Measurements from ENCODE around the gene DNAJC17.

Gene DNAJC17

DNA sequence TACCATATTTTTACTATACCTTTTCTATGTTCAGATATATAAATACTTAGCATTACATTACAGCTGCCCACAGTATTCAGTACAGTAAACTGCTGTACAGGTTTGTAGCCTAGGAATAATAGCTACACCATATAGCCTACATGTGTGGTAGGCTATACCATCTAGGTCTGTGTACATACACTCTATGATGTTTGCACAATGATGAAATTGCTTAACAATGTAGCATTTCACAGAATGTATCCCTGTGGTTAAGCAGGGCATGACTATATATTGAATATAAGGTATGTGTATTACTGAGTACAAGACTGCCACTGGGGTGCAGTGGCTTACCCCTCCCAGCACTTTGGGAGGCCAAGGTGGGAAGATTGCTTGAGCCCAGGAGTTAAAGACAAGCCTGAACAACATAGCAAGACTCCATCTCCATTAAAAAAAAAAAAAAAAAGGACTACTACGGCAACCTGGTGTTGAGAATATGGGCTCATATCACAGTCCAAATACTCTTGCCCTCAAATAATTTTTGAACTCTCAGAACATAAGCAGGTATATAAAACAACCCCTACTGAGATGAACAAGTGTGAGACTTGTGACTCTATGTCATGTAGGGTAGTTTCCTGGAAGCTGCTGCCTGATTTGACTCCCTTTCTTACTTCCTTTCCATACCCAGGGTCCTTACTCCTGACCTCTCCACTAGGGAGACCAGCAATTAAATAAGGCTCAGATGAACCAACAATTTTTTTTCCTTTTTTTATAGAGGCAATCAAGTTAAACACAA, 16.5 kb upstream of the DNAJC17 start:
- DNase-seq (ENCODE audit: extremely low read depth, low read depth) = no peak
- H3K4me3 ChIP-seq (replicated peaks; ENCODE audit: low read depth, low read length) = no peak overlapping the region
- TF ChIP-seq CTCF (IDR thresholded peaks at IDR 0.05; ENCODE audit: low read depth, low read length, missing control alignments) = no peak

GRCh38 chr15:40821195-40821594, 13.9 kb upstream of the DNAJC17 start:
- no peak overlapping the region for H3K4me3 ChIP-seq (replicated peaks; ENCODE audit: low read depth, low read length)
- no peak for DNase-seq (ENCODE audit: extremely low read depth, low read depth)
- no peak for TF ChIP-seq CTCF (IDR thresholded peaks at IDR 0.05; ENCODE audit: low read depth, low read length, missing control alignments)

DNA sequence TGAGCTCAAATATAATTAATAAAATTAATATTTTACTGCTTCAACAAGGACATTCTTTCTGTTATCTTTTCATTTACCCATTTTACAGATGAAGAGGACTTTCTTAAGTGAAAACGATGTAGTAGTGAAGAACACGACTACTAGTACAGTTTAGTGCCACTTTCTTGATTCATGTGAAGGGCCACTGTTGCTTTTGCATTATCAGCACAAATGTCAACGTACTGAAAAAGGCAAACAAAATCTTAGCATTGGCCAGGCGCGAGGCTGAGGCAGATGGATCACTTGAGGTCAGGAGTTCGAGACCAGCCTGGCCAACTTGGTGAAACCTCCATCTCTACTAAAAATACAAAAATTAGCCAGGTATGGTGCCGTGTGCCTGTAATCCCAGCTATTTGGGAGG, 11.8 kb upstream of the DNAJC17 start:
- TF ChIP-seq CTCF (IDR thresholded peaks at IDR 0.05; ENCODE audit: low read depth, low read length, missing control alignments) = no peak
- DNase-seq (ENCODE audit: extremely low read depth, low read depth) = no peak
- no peak overlapping the region for H3K4me3 ChIP-seq (replicated peaks; ENCODE audit: low read depth, low read length)

DNA sequence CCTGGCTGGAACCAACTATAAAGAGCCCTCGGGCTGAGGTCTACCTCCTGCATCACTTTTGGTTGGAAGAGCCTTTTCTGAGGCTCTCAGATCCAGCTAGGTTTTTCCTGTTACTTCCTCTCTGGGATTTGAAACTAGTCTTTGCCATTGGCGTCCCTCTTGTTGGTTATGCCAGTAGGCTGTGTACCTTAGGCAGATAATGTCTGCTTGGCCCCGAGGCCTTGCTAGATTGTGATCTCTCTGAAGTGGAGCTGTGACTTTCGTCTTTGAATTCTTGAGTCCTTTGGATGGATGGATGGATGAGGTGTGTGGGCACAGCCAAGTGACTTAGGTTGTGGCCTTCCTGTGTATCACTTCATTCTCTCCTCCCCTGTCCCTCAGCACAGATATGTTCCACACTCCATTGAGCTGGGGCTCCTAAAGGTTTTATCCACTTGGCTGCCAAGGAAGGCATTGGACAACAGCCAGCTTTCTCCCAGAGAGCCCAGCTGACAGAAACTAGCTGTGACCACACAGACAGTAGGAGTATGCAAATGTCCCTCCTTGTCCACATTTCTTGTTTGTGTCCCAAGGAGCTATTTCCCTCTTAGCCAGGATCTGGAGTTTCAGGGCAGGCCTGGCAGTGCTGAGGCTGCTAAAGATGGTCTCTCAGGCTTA, 7.9 kb upstream of the DNAJC17 start:
- no peak overlapping the region for H3K4me3 ChIP-seq (replicated peaks; ENCODE audit: low read depth, low read length)
- no peak for DNase-seq (ENCODE audit: extremely low read depth, low read depth)
- no peak for TF ChIP-seq CTCF (IDR thresholded peaks at IDR 0.05; ENCODE audit: low read depth, low read length, missing control alignments)

DNA sequence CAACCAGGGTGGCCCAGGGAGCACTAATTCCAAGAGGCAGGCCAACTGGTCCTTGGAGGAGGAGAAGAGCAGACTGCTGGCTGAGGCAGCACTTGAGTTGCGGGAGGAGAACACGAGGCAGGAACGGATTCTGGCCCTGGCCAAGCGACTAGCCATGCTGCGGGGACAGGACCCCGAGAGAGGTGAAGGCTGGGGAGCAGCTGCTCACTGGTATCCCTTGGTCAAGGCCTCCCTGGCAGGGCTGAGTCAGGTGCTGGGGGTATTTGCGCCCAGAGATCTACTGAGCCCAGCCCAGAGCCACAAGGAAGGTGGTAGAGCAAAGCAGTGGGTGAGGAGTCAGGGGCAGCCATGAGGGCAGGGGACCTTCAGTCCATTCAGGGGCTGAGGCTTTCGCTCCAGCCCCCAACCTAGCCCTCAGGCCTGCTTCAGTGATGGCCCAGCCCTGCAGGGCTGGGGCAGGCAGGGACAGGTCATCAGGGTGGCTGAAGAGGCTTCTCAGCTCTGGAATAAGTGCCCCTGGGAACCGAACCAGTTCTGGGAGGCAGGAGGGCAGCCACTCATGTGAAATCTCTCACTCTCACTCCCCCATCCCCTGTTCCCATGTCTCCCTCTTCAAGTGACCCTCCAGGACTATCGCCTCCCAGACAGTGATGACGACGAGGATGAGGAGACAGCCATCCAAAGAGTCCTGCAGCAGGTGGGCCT, 5.6 kb upstream of the DNAJC17 start:
- no peak overlapping the region for H3K4me3 ChIP-seq (replicated peaks; ENCODE audit: low read depth, low read length)
- no peak for TF ChIP-seq CTCF (IDR thresholded peaks at IDR 0.05; ENCODE audit: low read depth, low read length, missing control alignments)
- DNase-seq (ENCODE audit: extremely low read depth, low read depth) = no peak

GRCh38 chr15:40808861-40809450, 1.7 kb upstream of the DNAJC17 start:
- no peak for TF ChIP-seq CTCF (IDR thresholded peaks at IDR 0.05; ENCODE audit: low read depth, low read length, missing control alignments)
- DNase-seq (ENCODE audit: extremely low read depth, low read depth) = no peak

More at GRCh38 chr15:40808861-40809450, 1.7 kb upstream of the DNAJC17 start:
- no peak overlapping the region for H3K4me3 ChIP-seq (replicated peaks; ENCODE audit: low read depth, low read length)

All from HFF-Myc (cell line).